ENCODE results near the gene AIM2. TPM values are rescaled to one million over a fixed set of nuclear protein-coding genes. Genes with fewer than 3 reads are reported as not detected.
A peak's percentile ranks its signal among the peaks of the same experiment; 100 is the strongest.
"Not testable (repeated sequence)": the region's sequence is repeated elsewhere in the genome, so short reads cannot be mapped to it uniquely, and the experiment has no call there.

The AIM2 gene
- total RNA-seq, 4 donors from 2014 or later: 0.27 to 3.2 (median 1.1) TPM

GRCh38 chr1:159056069-159056698, 20.4 kb downstream of the AIM2 start:
- TF ChIP-seq POLR2A (IDR thresholded peaks at IDR 0.05): no peak
- TF ChIP-seq, protein P1, sequence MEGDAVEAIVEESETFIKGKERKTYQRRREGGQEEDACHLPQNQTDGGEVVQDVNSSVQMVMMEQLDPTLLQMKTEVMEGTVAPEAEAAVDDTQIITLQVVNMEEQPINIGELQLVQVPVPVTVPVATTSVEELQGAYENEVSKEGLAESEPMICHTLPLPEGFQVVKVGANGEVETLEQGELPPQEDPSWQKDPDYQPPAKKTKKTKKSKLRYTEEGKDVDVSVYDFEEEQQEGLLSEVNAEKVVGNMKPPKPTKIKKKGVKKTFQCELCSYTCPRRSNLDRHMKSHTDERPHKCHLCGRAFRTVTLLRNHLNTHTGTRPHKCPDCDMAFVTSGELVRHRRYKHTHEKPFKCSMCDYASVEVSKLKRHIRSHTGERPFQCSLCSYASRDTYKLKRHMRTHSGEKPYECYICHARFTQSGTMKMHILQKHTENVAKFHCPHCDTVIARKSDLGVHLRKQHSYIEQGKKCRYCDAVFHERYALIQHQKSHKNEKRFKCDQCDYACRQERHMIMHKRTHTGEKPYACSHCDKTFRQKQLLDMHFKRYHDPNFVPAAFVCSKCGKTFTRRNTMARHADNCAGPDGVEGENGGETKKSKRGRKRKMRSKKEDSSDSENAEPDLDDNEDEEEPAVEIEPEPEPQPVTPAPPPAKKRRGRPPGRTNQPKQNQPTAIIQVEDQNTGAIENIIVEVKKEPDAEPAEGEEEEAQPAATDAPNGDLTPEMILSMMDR (IDR thresholded peaks at IDR 0.05): no peak
- no peak for DNase-seq
- no peaks in the 10 kb centered on the region for H3K9me3 ChIP-seq
- H3K27me3 ChIP-seq: peaks cover 0 to 4% (median 0%) of the 10 kb centered on the region in 4 donors
- 72 to 75% methylated on average over 6 to 7 of the region's 7 CpGs for WGBS, 2 donors
- intact Hi-C loops (cut with DNase I): no loop called here
- no peak overlapping the region for H3K4me3 ChIP-seq
- peaks cover 0 to 52% (median 17%) of the 10 kb centered on the region in 3 donors for H3K36me3 ChIP-seq
- H3K4me1 ChIP-seq: peaks cover 21 to 56% (median 36%) of the 10 kb centered on the region in 3 donors
- H3K27ac ChIP-seq: peak overlapping the region; percentile 6 to 51 (median 46)

DNA sequence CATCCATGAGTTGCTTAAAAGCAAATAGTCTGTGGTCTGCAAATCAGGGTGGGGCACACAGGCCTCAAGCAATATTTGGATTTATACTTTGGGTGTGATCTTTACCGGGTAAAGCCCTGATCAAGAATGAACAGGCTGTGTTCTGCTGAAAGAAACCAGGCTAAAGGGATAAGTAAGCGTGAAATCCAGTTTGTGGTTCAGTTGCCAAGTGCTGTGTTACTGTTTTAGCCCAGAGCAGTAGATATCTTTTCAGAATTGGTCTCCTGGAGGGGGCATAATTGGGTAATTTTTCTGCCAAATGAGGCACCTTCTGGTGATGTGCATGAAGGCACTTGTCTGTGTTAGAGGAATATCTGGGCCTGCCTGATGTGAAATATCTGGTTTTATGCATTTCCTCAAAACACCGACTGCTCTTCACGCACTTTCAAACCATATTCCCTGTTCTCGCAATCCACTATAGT, 21.4 kb downstream of the AIM2 start:
- DNase-seq: no peak
- TF ChIP-seq, protein P1 (IDR thresholded peaks at IDR 0.05): no peak
- TF ChIP-seq POLR2A (IDR thresholded peaks at IDR 0.05): no peak
- H3K36me3 ChIP-seq: peaks cover 0 to 62% (median 25%) of the 10 kb centered on the region in 3 donors
- H3K27me3 ChIP-seq: peaks cover 0 to 4% (median 0%) of the 10 kb centered on the region in 4 donors
- intact Hi-C loops (cut with DNase I): no loop called here
- peak overlapping the region in 3 of 4 donors; percentile 43 to 51 (median 50) for H3K27ac ChIP-seq
- H3K9me3 ChIP-seq: no peaks in the 10 kb centered on the region
- 24 to 33% methylated on average over 5 of the region's 5 CpGs for WGBS, 2 donors
- no peak overlapping the region for H3K4me3 ChIP-seq
- H3K4me1 ChIP-seq: peaks cover 21 to 56% (median 36%) of the 10 kb centered on the region in 3 donors

DNA sequence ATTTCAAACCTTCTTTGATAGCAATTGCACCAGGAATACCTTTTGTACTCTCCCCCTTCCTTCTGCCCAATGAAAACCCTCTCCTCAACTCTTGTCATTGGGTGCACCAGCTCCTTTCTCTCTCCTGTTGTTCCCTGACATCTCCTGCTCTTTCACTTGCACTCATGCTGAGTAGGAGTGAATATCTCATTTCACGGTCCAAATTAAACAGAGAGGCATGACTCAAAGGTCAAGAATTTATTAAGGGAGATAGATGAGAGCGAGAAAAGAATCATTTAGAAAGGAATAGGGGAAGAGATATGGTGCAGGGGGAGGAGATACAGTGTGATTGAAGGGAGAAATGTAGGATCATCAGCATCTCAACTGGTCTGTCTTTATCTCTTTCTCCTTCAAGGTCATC, 22.1 kb downstream of the AIM2 start:
- no peak overlapping the region for H3K4me3 ChIP-seq
- no peaks in the 10 kb centered on the region for H3K9me3 ChIP-seq
- DNase-seq: no peak
- peaks cover 0 to 4% (median 0%) of the 10 kb centered on the region in 4 donors for H3K27me3 ChIP-seq
- peaks cover 21 to 56% (median 36%) of the 10 kb centered on the region in 3 donors for H3K4me1 ChIP-seq
- 8 to 32% methylated on average over 2 of the region's 2 CpGs for WGBS, 2 donors
- TF ChIP-seq, protein P1 (IDR thresholded peaks at IDR 0.05): no peak
- TF ChIP-seq POLR2A (IDR thresholded peaks at IDR 0.05): no peak
- H3K36me3 ChIP-seq: peaks cover 0 to 70% (median 25%) of the 10 kb centered on the region in 3 donors
- intact Hi-C loops (cut with DNase I): no loop called here
- peak overlapping the region; percentile 21 to 51 (median 45) for H3K27ac ChIP-seq

- DNase-seq: no peak
- Histone ChIP-seq H3K27ac (no peak overlapping the region), H3K4me1 (peaks cover 21 to 50% (median 35%) of the 10 kb centered on the region in 3 donors), H3K9me3 (no peaks in the 10 kb centered on the region), H3K4me3 (no peak overlapping the region), H3K36me3 (peaks cover 4 to 95% (median 29%) of the 10 kb centered on the region in 3 donors), H3K27me3 (no peaks in the 10 kb centered on the region)
- TF ChIP-seq, protein P1 (IDR thresholded peaks at IDR 0.05): no peak
- WGBS, 2 donors: 85 to 92% methylated on average over 2 of the region's 2 CpGs
- intact Hi-C loops (cut with DNase I): no loop called here
Measured at GRCh38 chr1:159051436-159051835, 25.1 kb downstream of the AIM2 start.

GRCh38 chr1:159046486-159046885, 30.1 kb downstream of the AIM2 start:
- H3K27ac ChIP-seq; H3K4me1 ChIP-seq; H3K9me3 ChIP-seq; H3K4me3 ChIP-seq; DNase-seq; H3K27me3 ChIP-seq; intact Hi-C loops (cut with DNase I): not testable (repeated sequence)
- peaks cover 6 to 92% (median 15%) of the 10 kb centered on the region in 3 donors for H3K36me3 ChIP-seq
- 35 to 52% methylated on average over 1 of the region's 1 CpG for WGBS, 2 donors
